OCI-LY3 (cell line): ENCODE measurements around the gene CA6.

Experiments used
- H2AFZ ChIP-seq: fragments of 200-600, 300-600 bp; shearing (Covaris generic); 2 replicates; pipeline ENCODE4 v1.6.0; 2014; ENCODE audit warnings: antibody characterized with exemption, low read depth, low read length
- H3K27ac ChIP-seq: fragments of 200-600, 300-600 bp; sonication (generic); 2 replicates; pipeline ENCODE4 v1.5.1; 2014; ENCODE audit warnings: mild to moderate bottlenecking, low read length, moderate library complexity, mixed read lengths
- H3K27me3 ChIP-seq: fragments of 200-600, 300-600 bp; sonication (generic); 2 replicates; pipeline ENCODE4 v1.6.1; 2014; ENCODE audit warnings: low read depth, low read length, mixed read lengths
- H3K36me3 ChIP-seq: fragments of 200-600, 300-600 bp; sonication (generic); replicated peaks from 2 replicates; pipeline ENCODE3; 2014; ENCODE audit warnings: low read depth, low read length, mixed read lengths
- H3K4me1 ChIP-seq: fragments of 300-600, 200-600 bp; sonication (generic); 2 replicates; pipeline ENCODE4 v1.6.1; 2014; ENCODE audit warnings: low read length, mixed read lengths
- H3K4me2 ChIP-seq: fragments of 200-600, 300-600 bp; sonication (generic); 2 replicates; pipeline ENCODE4 v1.6.1; 2014; ENCODE audit warnings: low read length, mixed read lengths
- H3K4me3 ChIP-seq: fragments of 300-600, 200-600 bp; sonication (generic); 2 replicates; pipeline ENCODE4 v1.5.1; 2014; ENCODE audit warnings: antibody characterized with exemption, mild to moderate bottlenecking, low read length, moderate library complexity
- H3K79me2 ChIP-seq: fragments of 300-600, 200-600 bp; shearing (Covaris generic); 2 replicates; pipeline ENCODE4 v1.6.1; 2014; ENCODE audit warnings: mild to moderate bottlenecking, low read length, mixed read lengths
- H3K9ac ChIP-seq: fragments of 300-600, 200-600 bp; shearing (Covaris generic); 2 replicates; pipeline ENCODE4 v1.6.0; 2014; ENCODE audit warnings: mild to moderate bottlenecking, low read length, moderate library complexity
- H3K9me3 ChIP-seq: fragments of 200-600, 300-600 bp; shearing (Covaris generic); 2 replicates; pipeline ENCODE4 v1.6.1; 2014; ENCODE audit warnings: low read length, mixed read lengths; ENCODE audit not compliant: insufficient read depth
- H4K20me1 ChIP-seq: fragments of 200-600, 300-600 bp; sonication (generic); 2 replicates; pipeline ENCODE4 v1.6.1; 2016; ENCODE audit warnings: low read length, mixed read lengths; ENCODE audit not compliant: insufficient read depth
- CTCF ChIP-seq: fragments of 200-600, 300-600 bp; sonication (generic); IDR thresholded peaks from 2 replicates; pipeline ENCODE4 v1.5.1; 2014; ENCODE audit warnings: antibody characterized with exemption, low read length, low read depth
- EZH2phosphoT487 ChIP-seq: fragments of 200-600 bp; shearing (Covaris generic); IDR thresholded peaks from 2 replicates; pipeline ENCODE4 v1.6.1; 2018; ENCODE audit warnings: antibody characterized with exemption, mixed run types, low read depth

The CA6 gene

GRCh38 chr1:9013819-9014218 is 68.2 kb downstream of the CA6 start:
- Histone ChIP-seq H3K27ac (no peak overlapping the region), H3K4me1 (peaks cover 15% of the 10 kb centered on the region), H3K4me3 (no peak overlapping the region), H3K36me3 (no peaks in the 10 kb centered on the region), H3K9ac (no peak overlapping the region), H3K9me3 (no peaks in the 10 kb centered on the region), H4K20me1 (no peaks in the 10 kb centered on the region), H3K4me2 (no peak overlapping the region), H2AFZ (no peak overlapping the region), H3K27me3 (peaks cover 12% of the 10 kb centered on the region), H3K79me2 (no peaks in the 10 kb centered on the region)
- TF ChIP-seq CTCF (no peak), EZH2phosphoT487 (no peak)

GRCh38 chr1:9014475-9015375 is 69.1 kb downstream of the CA6 start:
- Histone ChIP-seq H3K27ac (no peak overlapping the region), H3K9ac (no peak overlapping the region), H3K9me3 (no peaks in the 10 kb centered on the region), H3K4me3 (no peak overlapping the region), H3K27me3 (peaks cover 5% of the 10 kb centered on the region; the same call in 1 of the 2 replicates), H3K36me3 (no peaks in the 10 kb centered on the region), H3K4me1 (peaks cover 6% of the 10 kb centered on the region), H4K20me1 (no peaks in the 10 kb centered on the region), H3K79me2 (no peaks in the 10 kb centered on the region), H2AFZ (no peak overlapping the region), H3K4me2 (no peak overlapping the region)
- TF ChIP-seq EZH2phosphoT487 (no peak), CTCF (no peak)

- no peaks in the 10 kb centered on the region for H3K9me3 ChIP-seq
- no peak overlapping the region for H3K27ac ChIP-seq
These were observed 70.8 kb downstream of the CA6 start for GRCh38 chr1:9016455-9016854.

More at GRCh38 chr1:9016455-9016854, 70.8 kb downstream of the CA6 start:
- no peak for TF ChIP-seq CTCF
- TF ChIP-seq EZH2phosphoT487: no peak
- Histone ChIP-seq H3K4me1 (no peaks in the 10 kb centered on the region), H3K79me2 (no peaks in the 10 kb centered on the region), H3K36me3 (no peaks in the 10 kb centered on the region), H4K20me1 (no peaks in the 10 kb centered on the region), H3K4me3 (no peak overlapping the region), H3K27me3 (0 out of 2 replicates have a peak, but pooled peaks cover 2% of the 10 kb centered on the region), H3K4me2 (no peak overlapping the region), H2AFZ (no peak overlapping the region), H3K9ac (no peak overlapping the region)
